GM21423 (cell line): ENCODE results near the gene CYP19A1.

Experiments
- ATAC-seq: cut with Tn5 transposase; IDR thresholded peaks from one replicate; pipeline ENCODE4 v1.9.1; 2021; ENCODE audit warnings: mild to moderate bottlenecking, moderate library complexity; ENCODE audit not compliant: unreplicated experiment

The CYP19A1 gene

GRCh38 chr15:51363383-51363782 lies 25.0 kb upstream of the CYP19A1 start:
- no peak for ATAC-seq

GRCh38 chr15:51359981-51360380 lies 21.6 kb upstream of the CYP19A1 start:
- ATAC-seq: no peak

- no peak for ATAC-seq
Observed at GRCh38 chr15:51356983-51357382, 18.6 kb upstream of the CYP19A1 start.

GRCh38 chr15:51356147-51356546 lies 17.8 kb upstream of the CYP19A1 start:
- no peak for ATAC-seq

- ATAC-seq: no peak
Observed at GRCh38 chr15:51355096-51355495, 16.7 kb upstream of the CYP19A1 start.

GRCh38 chr15:51353976-51354375 lies 15.6 kb upstream of the CYP19A1 start:
- no peak for ATAC-seq

GRCh38 chr15:51350723-51351122 lies 12.3 kb upstream of the CYP19A1 start:
- no peak for ATAC-seq

- ATAC-seq: no peak
Observed at GRCh38 chr15:51349156-51349844, 10.9 kb upstream of the CYP19A1 start.

GRCh38 chr15:51348688-51349087 lies 10.3 kb upstream of the CYP19A1 start:
- ATAC-seq: peak; percentile 90

- ATAC-seq: no peak
Observed at GRCh38 chr15:51346136-51346535, 7.7 kb upstream of the CYP19A1 start.

- ATAC-seq: no peak
Observed at GRCh38 chr15:51343466-51343865, 5.1 kb upstream of the CYP19A1 start.

- ATAC-seq: no peak
Observed at GRCh38 chr15:51342227-51342999, 4.0 kb upstream of the CYP19A1 start.

GRCh38 chr15:51341366-51342226 lies 3.2 kb upstream of the CYP19A1 start, which contains the start of gene GLDN:
Gene GLDN, plus strand, starts transcription at chr15:51341655. Its CDS starts 30 bp downstream, at chr15:51341685.
- no peak for ATAC-seq

GRCh38 chr15:51335538-51336410 lies 2.6 kb downstream of the CYP19A1 start:
- ATAC-seq: peak; percentile 79

- ATAC-seq: no peak
Observed at GRCh38 chr15:51335087-51335486, 3.3 kb downstream of the CYP19A1 start.

GRCh38 chr15:51334011-51334451 lies 4.4 kb downstream of the CYP19A1 start:
- no peak for ATAC-seq

- ATAC-seq: no peak
Observed at GRCh38 chr15:51333571-51333970, 4.8 kb downstream of the CYP19A1 start.

- no peak for ATAC-seq
Observed at GRCh38 chr15:51332206-51333147, 5.9 kb downstream of the CYP19A1 start.

- no peak for ATAC-seq
Observed at GRCh38 chr15:51331141-51331540, 7.3 kb downstream of the CYP19A1 start.
